ENCODE measurements around the gene ORM2.

ORM2 gene

DNA sequence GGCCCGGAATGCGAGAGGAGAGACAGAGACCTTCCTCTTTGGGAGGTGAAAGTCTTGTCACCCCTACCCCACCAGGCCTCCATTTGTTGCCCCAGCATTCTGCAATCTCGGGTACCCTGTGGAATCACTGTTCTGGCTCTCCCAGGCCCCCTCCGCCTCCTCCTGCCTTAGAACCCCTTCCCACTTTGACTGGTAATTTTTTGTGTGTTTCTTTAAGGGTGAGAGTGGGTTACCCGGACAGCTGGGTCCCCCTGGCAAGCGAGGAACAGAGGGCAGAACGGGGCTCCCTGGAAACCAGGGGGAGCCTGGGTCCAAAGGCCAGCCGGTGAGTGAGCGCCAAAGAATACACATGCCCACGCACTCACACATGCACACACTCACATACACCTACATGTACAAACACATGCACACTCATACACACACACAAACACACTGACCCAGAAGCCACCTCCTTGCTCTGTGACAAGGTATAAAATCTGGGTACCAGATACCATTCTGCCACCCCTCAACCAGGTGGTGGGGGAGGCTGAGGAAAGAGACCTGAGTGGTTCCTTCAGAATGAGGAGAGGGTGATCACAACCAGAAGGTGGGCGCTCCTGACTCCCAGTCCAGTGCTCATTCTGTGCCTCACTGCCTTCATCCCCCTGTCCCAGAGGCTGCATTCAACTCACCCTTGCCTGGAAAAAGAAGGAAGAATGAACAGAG lies 37.6 kb upstream of the ORM2 start:
- DNase-seq (ENCODE audit: low read depth in 3 of 3, low spot score in 1 of 3), result no peak

DNA sequence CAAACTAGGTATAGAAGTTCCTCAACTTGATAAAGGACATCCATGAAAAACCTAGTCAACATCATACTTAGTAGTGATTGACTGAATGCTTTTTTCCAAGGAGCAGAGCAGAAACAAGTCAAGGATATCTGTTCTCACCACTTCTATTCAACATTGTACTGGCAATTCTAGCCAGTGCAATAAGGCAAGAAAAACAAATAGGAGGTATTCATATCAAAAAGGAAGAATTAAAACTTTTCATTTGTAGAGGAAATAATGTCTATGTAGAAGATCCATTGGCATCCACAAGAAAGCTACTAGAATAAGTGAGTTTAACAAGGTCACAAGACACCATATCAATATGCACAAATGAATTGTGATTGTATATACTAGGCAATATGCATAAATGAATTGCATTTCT lies 35.0 kb upstream of the ORM2 start:
- no peak for DNase-seq (ENCODE audit: low read depth in 3 of 3, low spot score in 1 of 3)

- DNase-seq (ENCODE audit: low read depth in 3 of 3, low spot score in 1 of 3), result no peak
These were observed 33.3 kb upstream of the ORM2 start for GRCh38 chr9:114296338-114296737.

GRCh38 chr9:114299286-114300152 lies 30.1 kb upstream of the ORM2 start:
- no peak for DNase-seq (ENCODE audit: low read depth in 3 of 3, low spot score in 1 of 3)

- no peak for DNase-seq (ENCODE audit: low read depth in 3 of 3, low spot score in 1 of 3)
These were observed 29.4 kb upstream of the ORM2 start for GRCh38 chr9:114300153-114300845.

- DNase-seq (ENCODE audit: low read depth in 3 of 3, low spot score in 1 of 3), result no peak
These were observed 28.5 kb upstream of the ORM2 start for GRCh38 chr9:114300846-114301797.

- DNase-seq (ENCODE audit: low read depth in 3 of 3, low spot score in 1 of 3), result no peak
These were observed 27.7 kb upstream of the ORM2 start for GRCh38 chr9:114301798-114302565.

- no peak for DNase-seq (ENCODE audit: low read depth in 3 of 3, low spot score in 1 of 3)
These were observed 26.9 kb upstream of the ORM2 start for GRCh38 chr9:114302727-114303126.

DNA sequence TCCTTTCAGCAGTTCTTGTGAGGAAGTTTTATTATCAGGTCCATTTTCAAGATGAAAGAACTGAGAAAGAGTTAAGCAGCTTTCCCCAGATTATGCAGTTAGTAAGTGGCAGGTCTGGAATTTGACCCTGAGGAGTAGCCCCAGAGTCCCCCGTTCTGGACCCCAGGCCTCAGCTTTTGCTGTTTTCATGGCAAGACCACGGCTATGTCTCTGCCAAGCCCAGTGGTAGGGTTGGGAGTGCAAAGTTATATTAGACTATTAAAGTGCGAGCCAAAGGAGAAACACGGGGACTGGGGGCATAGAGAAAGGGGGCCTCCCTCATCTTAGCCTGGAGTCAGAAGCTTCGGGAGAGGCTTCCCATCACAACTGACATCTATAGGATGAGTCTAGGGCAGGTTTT lies 26.1 kb upstream of the ORM2 start:
- DNase-seq (ENCODE audit: low read depth in 3 of 3, low spot score in 1 of 3), result no peak

DNA sequence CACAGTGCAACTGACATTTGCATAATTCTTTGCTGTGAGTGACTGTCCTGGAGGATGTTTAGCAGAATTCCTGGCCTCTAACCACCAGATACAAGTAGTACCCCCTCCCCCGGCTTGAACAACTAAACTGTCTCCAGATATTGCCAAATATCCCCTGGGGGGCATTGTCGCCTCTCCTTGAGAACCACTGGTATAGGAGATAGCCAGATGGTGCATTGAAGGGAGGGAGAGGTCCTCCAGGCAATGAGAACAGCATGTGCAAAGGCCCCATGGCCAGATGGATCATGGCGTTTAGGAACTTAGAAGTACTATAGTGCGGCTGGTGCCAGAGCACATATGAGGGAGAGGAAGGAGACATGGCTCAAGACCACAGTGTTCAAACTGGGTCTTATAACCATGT lies 25.7 kb upstream of the ORM2 start:
- no peak for DNase-seq (ENCODE audit: low read depth in 3 of 3, low spot score in 1 of 3)

- no peak for DNase-seq (ENCODE audit: low read depth in 3 of 3, low spot score in 1 of 3)
These were observed 25.1 kb upstream of the ORM2 start for GRCh38 chr9:114304416-114305188.

DNA sequence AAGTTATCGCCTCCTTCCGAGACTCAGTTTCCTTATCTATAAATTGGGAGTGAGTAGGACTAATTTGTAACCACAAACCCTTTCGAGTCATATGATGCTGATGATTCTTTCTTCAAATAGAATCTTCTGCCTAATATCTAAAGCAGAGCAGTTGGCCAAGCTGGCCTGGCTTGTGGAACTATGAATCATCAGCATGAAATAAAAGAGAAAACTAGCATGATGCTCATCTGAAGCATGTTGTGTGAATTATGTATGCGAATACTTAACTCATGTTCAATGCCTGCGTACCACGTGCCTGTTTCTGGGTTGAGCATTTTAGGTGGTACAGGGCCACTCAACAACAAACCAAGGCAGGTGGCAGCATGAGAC lies 21.8 kb upstream of the ORM2 start:
- DNase-seq (ENCODE audit: low read depth in 3 of 3, low spot score in 1 of 3), result no peak

DNA sequence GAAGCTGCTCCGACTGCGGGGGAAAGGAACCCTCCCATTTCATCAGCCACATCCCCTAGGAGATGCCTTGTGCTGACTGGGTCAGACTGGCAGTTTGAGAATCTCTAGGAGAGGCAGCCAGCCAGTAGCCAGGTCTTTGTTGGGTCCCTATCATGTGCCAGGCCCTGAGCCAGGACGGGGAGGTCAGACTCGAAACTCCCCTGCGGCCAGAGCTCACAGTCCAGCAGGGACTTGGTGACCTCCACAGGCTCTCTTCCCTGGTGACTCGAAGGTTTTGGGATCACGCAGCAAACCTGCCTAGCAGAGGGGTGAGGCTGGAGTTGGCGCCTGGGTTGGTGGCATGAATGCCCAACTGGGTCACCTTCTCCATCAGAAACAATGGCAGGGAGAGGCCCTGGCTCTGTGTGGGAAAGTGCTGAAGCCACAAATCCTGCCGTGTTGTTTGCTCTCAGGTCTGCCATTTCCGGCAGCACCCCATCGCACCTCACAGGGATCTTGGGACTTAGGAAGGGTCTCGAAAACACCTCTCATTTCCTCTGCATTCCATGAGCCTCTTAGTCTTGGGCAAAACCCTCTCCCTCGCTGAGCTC lies 21.2 kb upstream of the ORM2 start:
- DNase-seq (ENCODE audit: low read depth in 3 of 3, low spot score in 1 of 3), result no peak

DNA sequence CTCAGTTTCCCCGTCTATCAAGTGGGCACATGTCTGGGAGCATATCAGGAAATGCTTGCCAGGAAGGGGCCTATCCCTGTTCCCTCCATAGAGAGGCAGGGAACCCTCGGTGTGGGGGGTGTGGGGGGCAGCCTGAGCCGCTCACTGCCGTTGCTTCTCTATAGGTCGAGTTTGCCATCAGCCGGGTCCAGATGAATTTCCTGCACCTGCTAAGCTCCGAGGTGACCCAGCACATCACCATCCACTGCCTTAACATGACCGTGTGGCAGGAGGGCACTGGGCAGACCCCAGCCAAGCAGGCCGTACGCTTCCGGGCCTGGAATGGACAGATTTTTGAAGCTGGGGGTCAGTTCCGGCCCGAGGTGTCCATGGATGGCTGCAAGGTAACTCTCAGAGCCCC lies 20.6 kb upstream of the ORM2 start:
- DNase-seq (ENCODE audit: low read depth in 3 of 3, low spot score in 1 of 3), result no peak

- no peak for DNase-seq (ENCODE audit: low read depth in 3 of 3, low spot score in 1 of 3)
These were observed 18.9 kb upstream of the ORM2 start for GRCh38 chr9:114310471-114311450.

- no peak for DNase-seq (ENCODE audit: low read depth in 3 of 3, low spot score in 1 of 3)
These were observed 17.8 kb upstream of the ORM2 start for GRCh38 chr9:114311571-114312512.

DNA sequence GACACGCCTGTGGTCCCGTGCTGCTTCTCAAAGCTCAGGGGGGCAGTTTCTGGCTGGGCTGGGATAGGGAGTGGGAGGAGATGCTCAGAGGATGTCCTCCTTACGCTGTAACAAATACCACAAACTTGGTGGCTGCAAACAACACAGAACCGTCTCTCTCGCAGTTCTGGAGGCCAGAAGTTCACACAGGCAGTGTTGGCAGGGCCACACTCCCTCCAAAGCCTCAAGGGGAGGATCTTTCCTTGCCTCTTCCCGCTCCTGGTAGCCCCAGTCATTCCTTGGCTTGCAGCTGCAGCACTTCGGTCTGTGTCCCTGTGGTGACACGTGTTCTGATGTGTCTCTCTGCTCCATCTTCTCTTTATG lies 17.2 kb upstream of the ORM2 start:
- DNase-seq (ENCODE audit: low read depth in 3 of 3, low spot score in 1 of 3), result no peak
